Amniotic epithelial cell (primary cell): ENCODE results near the gene CNP.
A peak's percentile ranks its signal among the peaks of the same experiment; 100 is the strongest.
"Not testable (repeated sequence)": the region's sequence is repeated elsewhere in the genome, so short reads cannot be mapped to it uniquely, and the experiment has no call there.

Experiments
- DNase-seq: peaks from one replicate; pipeline ENCODE4 v3.0.0-alpha.2; 2010; ENCODE audit warnings: low read depth

CNP gene

DNA sequence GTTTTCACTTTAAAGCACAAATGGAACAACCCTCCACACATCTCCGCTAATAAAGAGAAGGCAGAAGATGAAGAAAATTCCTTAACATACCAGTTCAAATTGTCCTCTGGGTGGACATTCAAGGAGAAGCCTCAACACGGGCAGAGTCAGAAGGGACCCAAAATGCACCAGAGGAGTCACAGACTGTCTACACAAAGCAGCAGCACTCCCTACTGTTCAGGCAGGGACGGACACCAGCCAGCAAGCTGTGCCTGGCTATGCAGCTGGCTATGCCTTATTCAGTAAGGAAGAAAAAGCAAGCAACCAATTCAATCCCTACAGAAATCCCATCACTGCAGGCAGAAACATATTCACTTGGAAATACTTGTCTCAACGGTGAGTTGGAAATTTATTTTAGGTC lies 42.6 kb downstream of the CNP start:
- DNase-seq = no peak

DNA sequence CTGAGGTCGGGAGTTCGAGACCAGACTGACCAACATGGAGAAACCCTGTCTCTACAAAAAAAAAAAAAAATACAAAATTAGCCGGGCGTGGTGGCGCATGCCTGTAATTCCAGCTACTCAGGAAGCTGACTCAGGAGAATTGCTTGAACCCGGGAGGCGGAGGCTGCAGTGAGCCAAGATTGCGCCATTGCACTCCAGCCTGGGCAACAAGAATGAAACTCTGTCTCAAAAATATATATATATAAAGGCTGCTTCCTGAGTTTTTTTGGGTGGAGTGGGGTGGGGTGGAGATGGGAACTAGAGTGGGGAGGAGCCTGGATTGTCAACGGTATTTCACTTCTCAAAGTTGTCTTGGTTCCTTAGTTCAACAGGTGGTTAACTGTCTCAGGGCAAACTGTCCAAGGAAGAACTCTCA lies 43.7 kb downstream of the CNP start:
- DNase-seq = peak; percentile 52

DNA sequence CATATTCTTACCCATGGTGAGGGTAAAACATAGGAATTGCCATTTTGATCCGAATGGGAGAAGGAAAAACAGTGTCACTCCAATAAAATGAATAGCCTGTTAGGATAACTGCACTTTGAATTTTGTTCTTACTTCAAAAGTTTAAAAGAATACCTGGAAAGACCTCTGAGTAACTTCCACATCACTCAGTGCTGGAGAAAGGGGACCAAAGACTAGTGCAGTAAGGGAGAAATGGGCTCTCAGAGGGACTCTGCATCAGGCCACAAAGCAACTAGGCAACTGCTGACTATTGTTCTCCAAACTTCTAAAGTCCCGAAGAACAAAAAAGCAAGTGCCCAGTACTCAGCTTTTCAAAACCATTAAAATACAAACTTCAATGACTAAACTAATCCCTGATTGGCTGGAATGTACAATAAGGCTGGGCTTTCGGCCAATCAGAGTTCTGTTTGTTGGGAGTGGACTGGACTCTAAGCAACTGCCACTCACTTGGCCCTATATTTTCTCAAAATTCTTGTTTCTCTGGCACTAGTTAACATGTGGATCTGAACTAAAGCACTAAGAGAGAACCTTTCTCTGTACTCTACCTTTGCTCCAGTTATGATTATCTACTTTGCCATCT lies 44.4 kb downstream of the CNP start:
- peak; percentile 46 for DNase-seq

DNA sequence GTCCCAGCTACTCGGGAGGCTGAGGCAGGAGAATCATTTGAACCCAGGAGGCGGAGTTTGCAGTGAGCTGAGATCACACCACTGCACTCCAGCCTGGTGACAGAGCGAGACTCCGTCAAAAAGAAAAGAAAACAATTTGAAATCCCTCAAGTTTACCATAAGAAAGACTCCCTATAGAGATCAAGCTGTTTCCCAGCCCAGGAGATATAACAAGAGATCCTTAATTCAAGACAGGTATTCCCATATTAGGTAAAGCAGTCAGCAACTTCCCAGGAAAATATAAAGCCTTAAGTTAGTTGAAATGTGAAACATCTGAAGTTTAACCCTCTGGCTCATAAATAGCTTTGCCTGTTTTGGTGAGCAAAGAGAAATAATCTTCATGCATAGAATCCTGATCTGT lies 45.8 kb downstream of the CNP start:
- not testable (repeated sequence) for DNase-seq

DNA sequence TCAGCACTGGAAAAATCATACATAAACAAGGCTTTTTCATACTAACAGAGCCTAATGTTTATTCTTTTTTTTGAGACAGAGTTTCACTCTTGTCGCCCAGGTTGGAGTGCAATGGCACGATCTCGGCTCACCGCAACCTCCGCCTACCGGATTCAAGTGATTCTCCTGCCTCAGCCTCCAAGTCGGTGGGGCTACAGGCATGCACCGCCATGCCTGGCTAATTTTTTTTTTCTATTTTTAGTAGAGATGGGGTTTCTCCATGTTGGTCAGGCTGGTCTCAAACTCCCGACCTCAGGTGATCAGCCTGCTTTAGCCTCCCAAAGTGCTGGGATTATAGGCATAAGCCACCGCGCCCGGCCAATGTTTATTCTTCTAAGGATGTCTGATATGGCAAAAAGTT lies 47.1 kb downstream of the CNP start:
- DNase-seq = not testable (repeated sequence)

DNA sequence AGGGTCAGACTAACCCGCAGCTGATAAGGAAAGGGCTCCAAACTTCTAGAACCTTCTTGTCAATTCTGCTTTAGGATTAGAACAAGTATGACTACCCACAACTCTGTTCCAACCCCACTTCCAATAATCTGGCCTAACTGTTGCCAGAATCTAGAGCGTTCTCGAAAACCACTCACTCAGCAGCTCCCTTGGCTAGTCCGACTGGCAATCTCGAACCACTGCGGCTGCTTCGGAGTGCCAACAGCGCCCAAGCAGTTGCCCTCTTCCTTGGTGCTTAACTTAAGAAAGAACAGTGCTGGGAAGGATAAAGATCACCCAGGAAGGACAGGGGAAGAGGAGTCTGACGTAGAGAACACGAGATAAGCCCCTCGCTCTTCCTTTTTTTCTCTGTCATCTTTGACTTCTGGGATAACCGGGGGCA lies 49.8 kb downstream of the CNP start:
- peak; percentile 37 for DNase-seq

DNA sequence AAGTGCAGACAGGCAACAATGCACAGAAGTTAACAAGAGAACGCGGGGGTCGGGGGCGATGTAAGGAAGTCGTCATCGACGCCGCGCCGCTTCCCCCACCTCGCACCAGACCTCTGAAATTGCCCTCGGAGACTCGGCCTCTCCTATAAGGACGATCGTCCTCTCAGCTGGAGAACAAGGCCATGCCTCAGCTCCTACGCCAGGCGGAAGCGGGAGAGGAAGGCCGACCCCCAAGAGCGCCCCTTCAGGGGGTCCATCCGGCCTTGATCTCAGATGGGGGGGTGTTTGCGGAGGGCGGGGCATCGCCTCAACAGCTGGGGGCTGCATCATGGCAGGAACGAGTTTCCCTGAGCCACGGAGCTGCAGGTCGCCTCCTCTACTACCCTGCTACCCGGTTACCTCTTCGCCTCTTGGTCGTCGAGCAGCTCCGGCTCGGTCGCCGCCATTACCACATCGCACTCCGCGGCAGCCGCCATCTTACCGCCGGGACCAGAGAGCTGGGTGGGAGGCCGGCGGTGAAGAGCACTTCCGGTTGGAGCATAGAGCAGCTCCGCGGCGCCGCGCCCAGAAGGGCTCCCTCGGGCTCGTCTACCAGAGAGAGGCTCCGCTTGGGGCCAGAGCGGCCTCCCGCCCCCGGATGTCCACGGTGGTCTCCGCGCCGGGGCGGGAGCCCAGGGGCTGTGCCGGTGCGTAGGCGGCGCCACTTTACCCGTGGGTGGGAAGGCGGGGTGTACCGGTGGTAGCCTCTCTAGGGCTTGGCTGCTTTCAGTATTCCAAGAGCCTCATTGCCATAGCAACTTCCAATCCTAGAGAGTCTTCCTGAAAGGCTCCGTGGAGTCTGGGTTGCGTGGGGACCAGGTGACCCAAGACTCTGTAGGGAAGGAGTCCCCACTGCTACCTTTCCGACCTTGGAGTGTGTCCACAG lies 50.6 kb downstream of the CNP start, which contains the start of gene DNAJC7:
DNAJC7 (minus strand) TSS at position 499 of the 925 bp plus-strand sequence; CDS start at position 476, 23 bp downstream.
- peak; percentile 89 for DNase-seq

DNA sequence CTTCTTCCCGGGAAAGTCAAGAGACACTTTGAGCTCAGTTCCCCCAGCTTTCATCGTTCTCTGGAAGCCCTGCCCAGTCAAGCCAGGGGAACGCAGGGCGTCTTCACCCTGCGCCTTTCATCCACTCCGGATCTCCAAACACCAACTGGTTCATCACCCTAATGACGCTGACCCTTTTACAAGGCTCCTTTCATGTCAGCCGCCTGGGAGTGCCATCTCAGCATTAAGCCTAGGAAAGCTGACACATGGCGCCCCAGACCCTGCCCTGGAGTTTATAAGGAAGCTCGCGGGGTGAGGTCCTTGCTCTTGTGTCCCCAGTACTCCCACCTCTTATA lies 51.2 kb downstream of the CNP start:
- DNase-seq = no peak

DNA sequence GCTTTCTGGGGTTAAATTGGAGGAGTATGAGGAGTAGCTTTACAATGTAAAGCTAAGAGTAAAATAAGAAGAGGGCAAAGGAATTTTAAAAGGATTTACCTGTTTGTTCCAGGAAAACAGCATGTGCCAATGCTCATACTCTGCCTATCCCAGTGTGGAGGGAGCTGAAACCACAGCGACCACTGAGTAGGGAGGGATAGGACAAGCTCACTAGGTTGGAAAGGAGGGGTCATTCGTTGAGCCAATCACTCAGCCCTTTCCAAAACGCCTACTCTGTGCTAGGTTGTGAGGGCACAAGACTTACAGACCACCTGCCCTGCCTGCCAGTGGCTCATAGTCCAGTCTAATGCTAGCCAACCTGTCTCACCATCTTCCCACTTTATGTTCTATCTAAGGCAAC lies 51.7 kb downstream of the CNP start:
- no peak for DNase-seq

DNA sequence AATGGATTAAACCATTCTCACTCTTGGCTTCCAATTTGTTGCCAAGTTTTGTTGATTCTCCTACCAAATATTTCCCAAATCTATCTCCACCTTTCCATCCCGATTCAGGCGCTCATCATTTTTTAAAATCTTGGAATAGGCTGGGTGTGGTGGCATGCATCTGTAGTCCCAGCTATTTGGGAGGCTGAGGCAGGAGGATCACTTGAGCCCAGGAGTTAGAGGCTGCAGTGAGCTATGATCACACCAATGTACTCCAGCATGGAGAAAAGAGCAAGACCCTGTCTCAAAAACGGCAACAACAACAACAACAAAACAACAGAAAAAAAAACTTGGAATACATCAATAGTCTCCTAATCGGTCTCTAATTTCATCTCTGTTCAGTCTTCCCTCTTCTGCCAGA lies 52.4 kb downstream of the CNP start:
- no peak for DNase-seq

DNA sequence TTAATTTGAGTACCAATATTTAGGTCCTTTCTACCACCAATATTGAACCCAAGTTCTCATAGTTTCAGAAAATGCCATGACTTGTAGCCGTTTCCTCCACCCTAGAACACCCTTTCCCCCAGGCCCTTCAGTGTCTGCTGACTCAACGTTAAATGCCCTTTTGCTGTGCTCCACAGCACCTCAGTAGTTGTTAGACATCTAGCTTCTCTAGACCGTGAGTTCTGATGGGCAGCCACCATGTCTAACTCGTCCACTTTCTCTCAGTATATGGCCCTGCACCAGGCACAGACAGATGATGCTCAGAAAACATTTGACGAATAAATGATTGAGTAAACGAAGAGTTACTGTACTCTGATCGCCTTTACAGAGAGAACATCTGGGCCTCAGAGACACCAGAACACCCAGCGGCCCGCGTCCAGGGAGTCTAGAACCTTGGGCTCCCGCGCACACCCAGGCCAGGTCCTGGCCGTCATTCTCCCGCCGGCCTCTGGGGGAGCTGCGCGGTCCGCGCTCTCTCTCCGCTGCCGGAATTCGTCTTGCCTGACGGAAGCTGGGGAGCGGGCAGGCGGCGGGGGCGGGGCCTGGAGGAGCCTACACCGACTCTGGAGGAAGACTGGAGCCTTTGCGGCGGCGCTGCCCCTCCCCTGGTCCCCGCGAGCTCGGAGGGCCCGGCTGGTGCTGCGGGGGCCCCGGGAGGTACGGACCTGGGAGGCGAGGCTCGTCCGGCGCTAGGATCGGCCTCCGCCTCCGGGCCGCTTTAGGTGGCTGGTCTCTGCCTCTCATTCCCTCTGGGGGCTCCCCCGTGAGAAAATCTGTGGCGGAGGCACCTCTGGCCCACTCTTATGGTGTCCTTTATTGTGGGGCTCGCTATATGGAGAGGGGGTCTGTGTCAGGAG lies 53.2 kb downstream of the CNP start, which contains the start of gene NKIRAS2:
NKIRAS2 (plus strand) TSS at position 582 of the 896 bp plus-strand sequence. CDS start 1,488 bp downstream, outside the sequence.
- peak; percentile 83 for DNase-seq

DNA sequence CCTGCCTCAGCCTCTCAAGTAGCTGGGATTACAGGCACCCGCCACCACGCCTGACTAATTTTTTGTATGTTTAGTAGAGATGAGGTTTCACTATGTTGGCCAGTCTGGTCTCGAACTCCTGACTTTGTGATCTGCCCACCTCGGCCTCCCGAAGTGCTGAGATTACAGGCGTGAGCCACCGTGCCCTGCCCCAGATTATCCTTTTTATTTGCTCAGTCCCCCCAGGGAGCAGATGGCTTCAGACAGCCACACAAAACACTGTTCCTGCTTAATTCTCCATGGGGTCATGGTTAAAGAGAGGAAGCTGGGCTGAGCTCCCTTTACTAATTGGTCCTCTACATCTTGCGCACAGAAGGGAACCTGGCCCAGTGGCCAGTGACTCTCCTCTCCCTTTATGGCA lies 54.2 kb downstream of the CNP start:
- not testable (repeated sequence) for DNase-seq

DNA sequence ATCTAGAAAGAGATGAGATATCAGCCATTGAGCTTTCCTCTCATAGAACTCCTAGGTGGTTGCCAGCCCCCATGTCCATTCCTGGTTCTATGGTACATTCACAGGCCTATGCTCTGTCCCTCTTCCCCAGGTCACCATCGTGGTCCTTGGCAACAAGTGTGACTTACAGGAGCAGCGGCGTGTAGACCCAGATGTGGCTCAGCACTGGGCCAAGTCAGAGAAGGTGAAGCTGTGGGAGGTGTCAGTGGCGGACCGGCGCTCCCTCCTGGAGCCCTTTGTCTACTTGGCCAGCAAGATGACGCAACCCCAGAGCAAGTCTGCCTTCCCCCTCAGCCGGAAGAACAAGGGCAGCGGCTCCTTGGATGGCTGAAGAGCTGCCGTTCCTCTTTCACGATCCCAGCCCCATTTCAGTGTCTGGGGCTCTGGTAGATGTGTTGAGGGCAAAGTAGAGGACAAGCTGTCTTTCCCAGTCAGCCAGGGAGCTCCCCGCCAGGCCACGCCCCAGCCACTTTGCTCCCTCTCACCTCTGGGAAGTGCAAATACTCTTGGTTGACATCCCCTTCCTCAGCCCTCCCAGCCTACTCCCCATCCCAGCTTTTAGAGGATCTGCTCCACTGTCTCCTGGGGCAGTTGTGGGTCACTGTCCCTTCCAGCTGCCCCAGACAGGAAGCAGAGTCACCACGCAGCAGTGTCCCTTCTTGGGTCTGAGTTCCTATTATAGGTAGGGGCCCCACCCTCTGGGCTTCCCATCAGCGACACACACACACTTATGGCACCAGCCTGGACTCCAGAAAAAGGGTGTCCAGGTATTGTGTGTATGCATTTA lies 57.1 kb downstream of the CNP start:
- peak; percentile 61 for DNase-seq

DNA sequence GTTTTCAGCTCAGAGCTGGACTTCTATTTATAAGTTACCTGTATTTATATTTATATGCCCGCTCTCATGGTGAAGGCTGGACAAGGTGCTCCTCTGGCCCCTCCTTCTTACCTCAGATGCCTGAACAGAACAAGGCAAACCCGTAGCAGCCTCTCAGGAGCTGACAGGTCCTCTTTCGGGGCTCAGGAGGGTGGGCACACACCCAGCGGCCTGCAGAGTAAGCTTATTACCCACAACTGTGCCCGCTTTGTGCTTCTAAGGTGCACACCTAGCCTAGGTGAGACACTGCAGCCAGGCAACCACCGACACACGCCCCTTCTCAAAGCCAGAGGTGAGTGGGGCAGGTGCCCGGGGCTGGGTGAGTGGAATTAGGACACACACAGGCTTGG lies 58.6 kb downstream of the CNP start:
- DNase-seq = no peak

DNA sequence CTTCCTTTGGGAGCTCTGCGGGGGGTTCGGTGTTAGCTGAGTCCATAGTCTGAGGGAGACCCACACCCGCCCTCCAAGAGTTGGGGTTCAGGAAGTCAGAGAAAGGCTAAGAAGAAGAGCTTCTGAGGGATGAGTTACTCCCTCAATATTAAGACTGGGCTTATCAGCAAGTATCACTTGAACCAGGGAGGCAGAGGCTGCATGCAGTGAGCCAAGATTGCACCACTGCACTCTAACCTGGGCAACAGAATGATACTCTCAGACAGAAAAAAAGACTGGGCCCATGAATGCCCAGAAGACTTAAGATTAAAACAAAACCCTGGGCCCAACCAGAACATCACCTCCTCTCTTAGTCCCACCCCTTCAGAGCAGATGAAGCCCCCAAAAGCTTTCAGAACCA lies 59.3 kb downstream of the CNP start:
- DNase-seq = no peak

DNA sequence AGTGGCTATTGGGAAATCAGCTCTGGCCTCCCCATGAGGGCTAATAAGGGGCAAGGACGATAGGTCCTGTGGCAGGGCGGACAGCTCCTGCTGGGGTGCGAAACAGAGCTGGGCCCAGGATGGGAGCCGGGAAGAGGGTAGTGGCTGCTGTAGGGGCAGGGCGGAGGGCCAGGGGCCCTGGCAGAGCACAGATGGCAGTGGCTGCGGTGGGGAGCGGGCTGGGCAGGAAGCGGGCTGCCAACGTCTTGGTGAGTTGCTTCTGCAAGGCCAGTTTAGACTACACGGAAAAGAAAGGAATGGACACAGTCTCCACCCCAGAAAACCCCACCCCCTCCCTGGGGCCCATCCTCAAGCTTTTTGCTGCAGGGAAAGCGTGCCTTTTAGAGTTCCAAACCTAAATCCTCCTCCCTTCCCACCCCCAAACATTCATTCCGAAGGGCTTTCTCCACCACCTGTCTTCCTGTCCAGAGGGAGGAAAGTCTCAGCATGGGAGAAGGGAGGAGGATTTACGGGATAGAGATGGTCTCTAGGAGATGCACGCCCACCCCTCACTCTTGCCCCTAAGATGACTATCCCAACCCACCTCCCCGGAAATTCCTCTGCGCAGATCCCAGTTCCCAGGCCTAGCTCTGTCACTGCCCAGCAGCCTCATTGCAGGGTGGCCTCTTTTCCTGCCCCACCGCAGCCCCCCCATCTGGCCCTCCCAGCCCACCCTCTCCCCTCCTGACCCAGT lies 60.4 kb downstream of the CNP start:
- DNase-seq = no peak
